MM.1S (cell line): ENCODE results near the gene P4HTM.
A peak's percentile ranks its signal among the peaks of the same experiment; 100 is the strongest.

Source experiments
- DNase-seq: peaks from one replicate; pipeline ENCODE4 v3.0.0-alpha.2; 2015
- H2AFZ ChIP-seq: fragments of 300-600 bp; sonication (generic); 2 replicates; pipeline ENCODE4 v1.6.0; 2016; ENCODE audit warnings: antibody characterized with exemption, low read length
- H3F3A ChIP-seq: fragments of 300-600 bp; sonication (generic); 2 replicates; pipeline ENCODE4 v1.6.1; 2016; ENCODE audit warnings: mild to moderate bottlenecking, antibody characterized with exemption, low read length, moderate library complexity, mixed read lengths; ENCODE audit not compliant: insufficient read depth
- H3K27ac ChIP-seq: fragments of 300-600 bp; sonication (generic); 2 replicates; pipeline ENCODE4 v1.5.1; 2016; ENCODE audit warnings: mild to moderate bottlenecking, low read length
- H3K27me3 ChIP-seq: fragments of 300-600 bp; sonication (generic); replicated peaks from 2 replicates; pipeline ENCODE4 v1.6.0; 2016; ENCODE audit warnings: low read length; ENCODE audit not compliant: insufficient read depth
- H3K36me3 ChIP-seq: fragments of 300-600 bp; sonication (generic); replicated peaks from 2 replicates; pipeline ENCODE4 v1.6.1; 2016; ENCODE audit warnings: mild to moderate bottlenecking, low read length, mixed read lengths; ENCODE audit not compliant: insufficient read depth
- H3K4me1 ChIP-seq: fragments of 300-600 bp; sonication (generic); 2 replicates; pipeline ENCODE4 v1.6.1; 2016; ENCODE audit warnings: low read length, mixed read lengths
- H3K4me2 ChIP-seq: fragments of 300-600 bp; sonication (generic); 2 replicates; pipeline ENCODE4 v1.6.0; 2016; ENCODE audit warnings: low read depth, low read length
- H3K4me3 ChIP-seq: fragments of 300-600 bp; sonication (generic); 2 replicates; pipeline ENCODE4 v1.5.1; 2016; ENCODE audit warnings: low read length, mixed read lengths
- H3K79me2 ChIP-seq: fragments of 300-600 bp; sonication (generic); 2 replicates; pipeline ENCODE4 v1.6.1; 2016; ENCODE audit warnings: mixed run types, low read length, mixed read lengths
- H3K9ac ChIP-seq: fragments of 300-600 bp; sonication (generic); 2 replicates; pipeline ENCODE4 v1.6.1; 2016; ENCODE audit warnings: low read length, mixed read lengths
- H3K9me2 ChIP-seq: fragments of 300-600 bp; sonication (generic); replicated peaks from 2 replicates; pipeline ENCODE4 v1.6.1; 2016; ENCODE audit warnings: mild to moderate bottlenecking, low read length, mixed read lengths; ENCODE audit not compliant: insufficient read depth
- H3K9me3 ChIP-seq: fragments of 300-600 bp; sonication (generic); replicated peaks from 2 replicates; pipeline ENCODE4 v1.6.1; 2016; ENCODE audit warnings: mild to moderate bottlenecking, low read length, mixed read lengths; ENCODE audit not compliant: insufficient read depth
- H4K20me1 ChIP-seq: fragments of 300-600 bp; sonication (generic); 2 replicates; pipeline ENCODE4 v1.6.1; 2016; ENCODE audit warnings: mild to moderate bottlenecking, low read length, moderate library complexity, mixed read lengths; ENCODE audit not compliant: insufficient read depth
- CTCF ChIP-seq: fragments of 300-600 bp; sonication (generic); IDR thresholded peaks from 2 replicates; pipeline ENCODE4 v1.5.1; 2016; ENCODE audit warnings: antibody characterized with exemption, low read length, mixed read lengths
- EZH2 ChIP-seq: fragments of 300-600 bp; sonication (generic); optimal IDR thresholded peaks from 2 replicates; pipeline ENCODE3; 2017; ENCODE audit warnings: low read depth, mild to moderate bottlenecking, antibody characterized with exemption, low read length, mixed read lengths
- EZH2phosphoT487 ChIP-seq: fragments of 300-600 bp; sonication (generic); IDR thresholded peaks from 2 replicates; pipeline ENCODE4 v1.6.1; 2018; ENCODE audit warnings: antibody characterized with exemption, low read length

P4HTM gene

GRCh38 chr3:48974076-48974864, 15.8 kb upstream of the P4HTM start:
- Histone ChIP-seq H3K79me2 (0 out of 2 replicates have a peak, but pooled peaks cover 3% of the 10 kb centered on the region), H3K9ac (no peak overlapping the region), H3K4me3 (no peak overlapping the region), H3K36me3 (0 out of 2 replicates have a peak, but pooled peaks cover 7% of the 10 kb centered on the region), H3K27me3 (no peaks in the 10 kb centered on the region), H3K4me1 (peaks cover 15% of the 10 kb centered on the region), H2AFZ (no peak overlapping the region), H3K9me3 (no peaks in the 10 kb centered on the region), H3K4me2 (no peak overlapping the region), H3K9me2 (no peaks in the 10 kb centered on the region), H3K27ac (peak overlapping the region; percentile 48; the same call in 1 of the 2 replicates), H3F3A (no peaks in the 10 kb centered on the region), H4K20me1 (no peaks in the 10 kb centered on the region)
- peak; percentile 83 for DNase-seq
- no peak for TF ChIP-seq EZH2phosphoT487

GRCh38 chr3:48979451-48979850, 10.6 kb upstream of the P4HTM start:
- Histone ChIP-seq H3K4me1 (peaks cover 5% of the 10 kb centered on the region), H3F3A (no peaks in the 10 kb centered on the region), H3K9ac (no peak overlapping the region), H3K4me2 (no peak overlapping the region), H3K9me3 (no peaks in the 10 kb centered on the region), H3K4me3 (no peak overlapping the region), H2AFZ (no peak overlapping the region), H3K27ac (no peak overlapping the region), H3K36me3 (peaks cover 8% of the 10 kb centered on the region), H3K79me2 (no peaks in the 10 kb centered on the region; the same call in 1 of the 2 replicates), H3K9me2 (no peaks in the 10 kb centered on the region), H3K27me3 (no peaks in the 10 kb centered on the region), H4K20me1 (no peaks in the 10 kb centered on the region)
- no peak for TF ChIP-seq EZH2phosphoT487
- no peak for TF ChIP-seq CTCF
- no peak for TF ChIP-seq EZH2
- no peak for DNase-seq

- Histone ChIP-seq H3K9ac (no peak overlapping the region), H3K4me2 (no peak overlapping the region), H4K20me1 (no peaks in the 10 kb centered on the region), H3K79me2 (no peaks in the 10 kb centered on the region; the same call in 1 of the 2 replicates), H3K27me3 (no peaks in the 10 kb centered on the region), H3K27ac (no peak overlapping the region), H3K9me3 (no peaks in the 10 kb centered on the region), H3K9me2 (no peaks in the 10 kb centered on the region), H3F3A (no peaks in the 10 kb centered on the region), H3K4me1 (no peaks in the 10 kb centered on the region), H2AFZ (no peak overlapping the region), H3K4me3 (no peak overlapping the region), H3K36me3 (peaks cover 4% of the 10 kb centered on the region)
- DNase-seq: no peak
- TF ChIP-seq CTCF: no peak
- no peak for TF ChIP-seq EZH2
- no peak for TF ChIP-seq EZH2phosphoT487
Measured at GRCh38 chr3:48980295-48980694, 9.7 kb upstream of the P4HTM start.

GRCh38 chr3:48982016-48982415, 8.0 kb upstream of the P4HTM start:
- DNase-seq: no peak
- TF ChIP-seq EZH2phosphoT487 (no peak), CTCF (no peak), EZH2 (no peak)
- Histone ChIP-seq H3F3A (no peaks in the 10 kb centered on the region), H3K36me3 (peaks cover 4% of the 10 kb centered on the region), H3K27me3 (no peaks in the 10 kb centered on the region), H3K9ac (no peak overlapping the region), H3K27ac (no peak overlapping the region), H2AFZ (no peak overlapping the region), H4K20me1 (no peaks in the 10 kb centered on the region), H3K9me3 (no peaks in the 10 kb centered on the region), H3K4me3 (no peak overlapping the region), H3K79me2 (no peaks in the 10 kb centered on the region; the same call in 1 of the 2 replicates), H3K4me2 (no peak overlapping the region), H3K9me2 (no peaks in the 10 kb centered on the region), H3K4me1 (no peaks in the 10 kb centered on the region)
